IMR-90 (cell line): ENCODE results near the gene IFNA8. TPM values are rescaled to one million over a fixed set of nuclear protein-coding genes. Genes with fewer than 3 reads are reported as not detected.

Experiments
- ATAC-seq: fragments of 200-7000 bp; cut with Tn5 transposase; 2 replicates; pipeline ENCODE4 v1.9.1; 2020; ENCODE audit warnings: low read depth, mild to moderate bottlenecking, moderate library complexity
- BruUV-seq: library from RNA; stranded (reverse); fragments of 400-500 nt; replicated peaks from 2 replicates; lab custom pipeline; 2021; lab: Mats Ljungman, UMichigan
- CTCF ChIA-PET: fragments of 300-600 bp; formaldehyde crosslinking; extraction: SDS; loops from one replicate; lab custom pipeline; 2021; ENCODE audit warnings: antibody characterized with exemption; lab: Yijun Ruan, JAX
- POLR2A ChIA-PET: fragments of 300-600 bp; sonication (Branson Sonifier 250); formaldehyde crosslinking; loops from one replicate; lab custom pipeline; 2022; ENCODE audit warnings: antibody characterized with exemption; ENCODE audit not compliant: unreplicated experiment; lab: Charles Lee
- DNase-seq: peaks from one replicate; pipeline ENCODE4 v3.0.0; 2013
- H2AFZ ChIP-seq: replicated peaks from 2 replicates; pipeline ENCODE3; 2013; ENCODE audit warnings: low read length, mild to moderate bottlenecking; ENCODE audit not compliant: poor library complexity
- H2AK5ac ChIP-seq: 2 replicates; pipeline ENCODE4 v1.6.1; 2013; ENCODE audit warnings: low read depth, low read length, inconsistent platforms
- H2AK9ac ChIP-seq: replicated peaks from 2 replicates; pipeline ENCODE3; 2013; ENCODE audit warnings: mild to moderate bottlenecking, low read depth, low read length, moderate library complexity; ENCODE audit not compliant: poor library complexity
- H2BK120ac ChIP-seq: 2 replicates; pipeline ENCODE4 v1.6.1; 2013; ENCODE audit warnings: low read depth, low read length, inconsistent platforms
- H2BK15ac ChIP-seq: 3 replicates; pipeline ENCODE4 v1.6.1; 2013; ENCODE audit warnings: low read depth, low read length, inconsistent platforms
- H2BK20ac ChIP-seq: 2 replicates; pipeline ENCODE4 v1.6.1; 2013; ENCODE audit warnings: low read depth, mild to moderate bottlenecking, inconsistent platforms, low read length, moderate library complexity
- H2BK5ac ChIP-seq: 2 replicates; pipeline ENCODE4 v1.6.1; 2013; ENCODE audit warnings: mild to moderate bottlenecking, low read depth, low read length, inconsistent platforms; ENCODE audit not compliant: poor library complexity, severe bottlenecking
- H3K14ac ChIP-seq: replicated peaks from 2 replicates; pipeline ENCODE4 v1.6.1; 2013; ENCODE audit warnings: low read depth, low read length, inconsistent platforms
- H3K18ac ChIP-seq: 2 replicates; pipeline ENCODE4 v1.6.1; 2013; ENCODE audit warnings: low read depth, low read length, control low read depth
- H3K23ac ChIP-seq: 2 replicates; pipeline ENCODE4 v1.6.1; 2013; ENCODE audit warnings: low read depth, low read length, inconsistent platforms
- H3K27ac ChIP-seq: 2 replicates; pipeline ENCODE4 v1.5.1; 2013; ENCODE audit warnings: mild to moderate bottlenecking, control low read depth, low read length; ENCODE audit not compliant: insufficient read depth
- H3K27me3 ChIP-seq: 2 replicates; pipeline ENCODE4 v1.6.1; 2013; ENCODE audit warnings: low read length; ENCODE audit not compliant: control insufficient read depth, insufficient read depth
- H3K36me3 ChIP-seq: 2 replicates; pipeline ENCODE4 v1.6.1; 2013; ENCODE audit warnings: low read length, mixed read lengths; ENCODE audit not compliant: control insufficient read depth, insufficient read depth
- H3K4ac ChIP-seq: 2 replicates; pipeline ENCODE4 v1.6.1; 2013; ENCODE audit warnings: low read depth, low read length, inconsistent platforms
- H3K4me1 ChIP-seq: 2 replicates; pipeline ENCODE4 v1.6.1; 2013; ENCODE audit warnings: low read length, mixed read lengths; ENCODE audit not compliant: control insufficient read depth, insufficient read depth
- H3K4me2 ChIP-seq: 2 replicates; pipeline ENCODE4 v1.6.1; 2013; ENCODE audit warnings: low read depth, mild to moderate bottlenecking, control low read depth, low read length, moderate library complexity
- H3K4me3 ChIP-seq: 2 replicates; pipeline ENCODE4 v1.5.1; 2013; ENCODE audit warnings: low read depth, mild to moderate bottlenecking, control low read depth, low read length, moderate library complexity; ENCODE audit not compliant: insufficient read depth
- H3K56ac ChIP-seq: 2 replicates; pipeline ENCODE4 v1.6.1; 2013; ENCODE audit warnings: low read length, inconsistent platforms; ENCODE audit not compliant: insufficient read depth; ENCODE audit errors: extremely low read depth
- H3K79me1 ChIP-seq, 2 experiments: 2 replicates each; pipeline ENCODE4 v1.6.1; 2013; ENCODE audit warnings: low read length in 2 of 2, inconsistent platforms in 1 of 2, low read depth in 1 of 2
- H3K9ac ChIP-seq: 2 replicates; pipeline ENCODE4 v1.6.1; 2013; ENCODE audit warnings: low read depth, low read length, control low read depth
- H3K9me1 ChIP-seq: 2 replicates; pipeline ENCODE4 v1.6.1; 2013; ENCODE audit warnings: low read length, inconsistent platforms; ENCODE audit not compliant: insufficient read depth
- H3K9me3 ChIP-seq: 2 replicates; pipeline ENCODE4 v1.6.1; 2013; ENCODE audit warnings: low read length; ENCODE audit not compliant: control insufficient read depth, insufficient read depth
- H4K20me1 ChIP-seq: 2 replicates; pipeline ENCODE4 v1.6.1; 2013; ENCODE audit warnings: low read length, inconsistent platforms; ENCODE audit not compliant: insufficient read depth
- H4K5ac ChIP-seq: 2 replicates; pipeline ENCODE4 v1.6.1; 2013; ENCODE audit warnings: mild to moderate bottlenecking, low read depth, low read length, control low read depth
- H4K8ac ChIP-seq, 2 experiments: 2 replicates each; pipeline ENCODE4 v1.6.1; 2013; ENCODE audit warnings: low read depth in 2 of 2, low read length in 2 of 2, control low read depth in 1 of 2, inconsistent platforms in 1 of 2
- H4K91ac ChIP-seq: 2 replicates; pipeline ENCODE4 v1.6.1; 2013; ENCODE audit warnings: low read depth, low read length, inconsistent platforms; ENCODE audit not compliant: insufficient read depth
- BHLHE40 ChIP-seq: fragments of 150-350 bp; IDR thresholded peaks from 2 replicates; pipeline ENCODE4 v1.6.1; 2016; ENCODE audit warnings: mild to moderate bottlenecking, low read depth, low read length
- CEBPB ChIP-seq: IDR thresholded peaks from 2 replicates; pipeline ENCODE4 v1.6.1; 2012; ENCODE audit warnings: low read depth, low read length, improper control_type of control experiment
- CHD1 ChIP-seq: IDR thresholded peaks from 2 replicates; pipeline ENCODE4 v1.6.1; 2012; ENCODE audit warnings: low read depth, low read length, improper control_type of control experiment
- ELK1 ChIP-seq: fragments of 150-350 bp; IDR thresholded peaks from 2 replicates; pipeline ENCODE4 v1.6.1; 2016; ENCODE audit warnings: low read depth, mild to moderate bottlenecking, low read length, moderate library complexity, borderline replicate concordance
- FOS ChIP-seq: fragments of 150-350 bp; IDR thresholded peaks from 2 replicates; pipeline ENCODE4 v1.6.1; 2016; ENCODE audit warnings: low read depth, low read length
- MAFK ChIP-seq: IDR thresholded peaks from 2 replicates; pipeline ENCODE4 v1.6.1; 2012; ENCODE audit warnings: low read depth, low read length, improper control_type of control experiment
- MAZ ChIP-seq: IDR thresholded peaks from 2 replicates; pipeline ENCODE4 v1.6.1; 2012; ENCODE audit warnings: low read depth, mild to moderate bottlenecking, low read length, improper control_type of control experiment, moderate library complexity, borderline replicate concordance
- MXI1 ChIP-seq: IDR thresholded peaks from 2 replicates; pipeline ENCODE4 v1.6.1; 2012; ENCODE audit warnings: low read depth, mild to moderate bottlenecking, low read length, moderate library complexity, borderline replicate concordance
- NFE2L2 ChIP-seq: fragments of 150-350 bp; IDR thresholded peaks from 2 replicates; pipeline ENCODE4 v1.6.1; 2016; ENCODE audit warnings: low read depth, mild to moderate bottlenecking, low read length
- POLR2A ChIP-seq: IDR thresholded peaks from 2 replicates; pipeline ENCODE4 v1.6.1; 2012; ENCODE audit warnings: mild to moderate bottlenecking, low read depth, low read length
- RAD21 ChIP-seq: IDR thresholded peaks from 2 replicates; pipeline ENCODE4 v1.6.1; 2012; ENCODE audit warnings: low read length, improper control_type of control experiment
- RCOR1 ChIP-seq: IDR thresholded peaks from 2 replicates; pipeline ENCODE4 v1.6.1; 2012; ENCODE audit warnings: mild to moderate bottlenecking, low read length, improper control_type of control experiment; ENCODE audit not compliant: insufficient replicate concordance
- RFX5 ChIP-seq: IDR thresholded peaks from 2 replicates; pipeline ENCODE4 v1.8.0; 2012; ENCODE audit warnings: low read depth, mild to moderate bottlenecking, low read length, moderate library complexity
- SMC3 ChIP-seq: fragments of 150-350 bp; IDR thresholded peaks from 2 replicates; pipeline ENCODE4 v1.6.1; 2016; ENCODE audit warnings: low read depth, mild to moderate bottlenecking, antibody characterized with exemption, low read length, moderate library complexity
- WGBS, 2 experiments: methylation state at CpG; one replicate each; pipeline versions ENCODE4 v1.1.5 to v1.1.7; 2013; ENCODE audit warnings: missing lambda C conversion rate in 2 of 2; ENCODE audit not compliant: insufficient read length in 1 of 2; ENCODE audit errors: extremely low coverage in 2 of 2; 5-methylcytosine and 5-hydroxymethylcytosine counted together
- dilution Hi-C: fragments of 300-500 bp; cut with HindIII; formaldehyde crosslinking; loops from one replicate; pipeline ENCODE4 v1.14.3; 2018; ENCODE audit warnings: low sequenced_read_pairs; ENCODE audit not compliant: unreplicated experiment
- in situ Hi-C: fragments of 300-500 bp; cut with MboI; formaldehyde crosslinking; loops from 3 replicates; pipeline ENCODE4 v1.14.3; 2019; ENCODE audit warnings: low sequenced_read_pairs, inconsistent platforms, mixed read lengths
- intact Hi-C: fragments of 100-400 bp; cut with micrococcal nuclease; formaldehyde crosslinking; loops from 2 replicates; pipeline ENCODE4 v1.10.0; 2022
- polyA plus RNA-seq, 3 experiments: library from polyadenylated mRNA; depleted of rRNA; stranded (reverse); fragments of >200 nt; gene quantifications; 2 replicates each; pipeline ENCODE4 v1.2.3, GENCODE V29; 2012; ENCODE audit warnings: low replicate concordance in 1 of 3
- total RNA-seq: library from RNA; depleted of rRNA; stranded (reverse); fragments of >200 nt; gene quantifications from 2 replicates; pipeline ENCODE4 v1.2.3, GENCODE V29; 2012
- TF ChIP-seq, protein P1 (sequence below): fragments of 150-350 bp; IDR thresholded peaks from 2 replicates; pipeline ENCODE4 v1.6.1; 2017; ENCODE audit warnings: mild to moderate bottlenecking, antibody characterized with exemption, low read length, low read depth

Gene IFNA8
- total and polyA plus RNA-seq, 2 of the 4 experiments (the other 2 are of a cell fraction) = not detected

DNA sequence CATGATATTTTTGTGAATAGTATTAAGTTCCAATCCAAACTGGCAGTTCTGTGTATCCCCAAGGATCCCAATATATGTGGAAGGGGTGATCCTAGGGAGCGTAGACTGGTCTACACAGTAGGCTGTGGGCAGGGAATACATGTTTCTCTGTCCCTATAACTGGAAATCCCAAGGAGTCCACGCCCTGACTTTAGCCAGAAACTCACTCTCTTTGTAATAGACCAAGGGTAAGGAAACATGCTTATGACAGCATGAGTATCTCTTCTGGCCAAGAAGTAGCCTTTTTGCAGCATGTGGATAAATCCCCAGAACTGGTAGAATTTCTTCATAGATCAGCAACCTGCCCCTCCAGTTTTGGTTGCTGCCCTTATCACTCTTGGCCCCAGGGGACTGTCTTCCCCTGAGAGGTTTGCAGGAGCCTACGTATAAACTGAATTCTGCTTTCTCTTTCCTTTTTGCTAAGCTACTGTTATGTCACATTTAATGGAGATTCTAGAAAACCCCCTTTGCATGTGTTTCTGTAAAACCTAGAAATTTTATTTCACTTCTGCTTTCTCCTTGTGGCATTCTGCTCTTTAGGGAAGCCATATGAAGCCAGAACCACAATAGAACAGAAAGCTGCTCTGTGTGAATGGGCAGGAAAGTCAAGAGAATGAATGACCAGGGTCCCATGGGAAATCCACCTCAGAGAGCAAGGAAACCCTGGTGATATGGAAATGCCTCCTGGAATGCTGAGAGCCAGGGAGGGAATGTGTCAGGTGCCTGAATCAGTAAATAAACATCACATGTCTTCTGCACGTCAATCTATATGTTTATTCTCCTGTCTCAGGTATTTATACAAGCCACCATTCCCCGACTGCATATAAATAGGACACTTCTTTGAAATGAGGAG is 27.2 kb upstream of the IFNA8 start:
- H3K56ac ChIP-seq = no peak overlapping the region
- no peak overlapping the region for H3K18ac ChIP-seq
- H3K4me2 ChIP-seq = no peak overlapping the region
- H2AFZ ChIP-seq = no peak overlapping the region
- no peak overlapping the region for H2BK120ac ChIP-seq
- no peak overlapping the region for H4K91ac ChIP-seq
- intact Hi-C loops = loop anchor here (5.0 kb wide), 1 partner anchor 34 kb away; no protein-coding TSS in a partner anchor
- no peaks in the 10 kb centered on the region for H4K20me1 ChIP-seq
- no peak overlapping the region for H3K14ac ChIP-seq
- ChIA-PET CTCF (interaction anchor here (2.4 kb wide), 1 partner anchor 14 kb away, joined by 6 read pairs; no protein-coding TSS in a partner anchor), POLR2A (no interaction called here)
- H3K36me3 ChIP-seq = no peaks in the 10 kb centered on the region
- BruUV-seq = no TSS peak
- no peak overlapping the region for H2BK20ac ChIP-seq
- 0% methylated on average over 1 of the region's 5 CpGs; no CpG with 5 or more reads in 1 of the 2 experiments for WGBS, 2 experiments
- H3K9ac ChIP-seq = no peak overlapping the region
- no peaks in the 10 kb centered on the region for H3K4me1 ChIP-seq
- H2AK9ac ChIP-seq = no peak overlapping the region
- H3K27ac ChIP-seq = no peak overlapping the region
- H4K5ac ChIP-seq = no peak overlapping the region
- H3K4me3 ChIP-seq = no peak overlapping the region
- in situ Hi-C loops = no loop called here
- dilution Hi-C loops = no loop called here
- no peak for DNase-seq
- no peak overlapping the region for H3K23ac ChIP-seq
- no peak overlapping the region for H2BK15ac ChIP-seq
- no peak overlapping the region for H2AK5ac ChIP-seq
- no peaks in the 10 kb centered on the region for H3K79me1 ChIP-seq
- no peak overlapping the region for H3K4ac ChIP-seq
- ATAC-seq = no peak
- no peak for TF ChIP-seq SMC3
- TF ChIP-seq NFE2L2 = no peak
- TF ChIP-seq MAFK = no peak
- TF ChIP-seq RAD21 = no peak
- no peak for TF ChIP-seq ELK1
- no peak for TF ChIP-seq RFX5
- no peak for TF ChIP-seq MXI1
- TF ChIP-seq MAZ = no peak
- no peak for TF ChIP-seq FOS
- no peak for TF ChIP-seq CEBPB
- TF ChIP-seq BHLHE40 = no peak
- no peak for TF ChIP-seq CHD1
- no peak for TF ChIP-seq RCOR1
- TF ChIP-seq, protein P1, sequence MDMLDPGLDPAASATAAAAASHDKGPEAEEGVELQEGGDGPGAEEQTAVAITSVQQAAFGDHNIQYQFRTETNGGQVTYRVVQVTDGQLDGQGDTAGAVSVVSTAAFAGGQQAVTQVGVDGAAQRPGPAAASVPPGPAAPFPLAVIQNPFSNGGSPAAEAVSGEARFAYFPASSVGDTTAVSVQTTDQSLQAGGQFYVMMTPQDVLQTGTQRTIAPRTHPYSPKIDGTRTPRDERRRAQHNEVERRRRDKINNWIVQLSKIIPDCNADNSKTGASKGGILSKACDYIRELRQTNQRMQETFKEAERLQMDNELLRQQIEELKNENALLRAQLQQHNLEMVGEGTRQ = no peak
- no peak for TF ChIP-seq POLR2A
- no peaks in the 10 kb centered on the region for H3K9me3 ChIP-seq
- H2BK5ac ChIP-seq = no peak overlapping the region
- H3K9me1 ChIP-seq = no peaks in the 10 kb centered on the region
- H4K8ac ChIP-seq = no peak overlapping the region
- H3K27me3 ChIP-seq = peaks cover 31% of the 10 kb centered on the region
